Duodenal mucosa (tissue), 2 donors: ENCODE results near the gene HINT3.

Source experiments
- H3K27ac ChIP-seq: one replicate; pipeline ENCODE4 v1.7.0; 2013; ENCODE audit warnings: low read depth, low read length
- H3K27me3 ChIP-seq, 2 donors: one replicate each; pipeline ENCODE4 v1.7.0; 2013; ENCODE audit warnings: low read length in 2 of 2, control low read depth in 1 of 2; ENCODE audit not compliant: insufficient read depth in 2 of 2, control insufficient read depth in 1 of 2
- H3K36me3 ChIP-seq, 2 donors: one replicate each; pipeline ENCODE4 v1.7.0; 2013; ENCODE audit warnings: low read length in 2 of 2, control low read depth in 1 of 2; ENCODE audit not compliant: insufficient read depth in 2 of 2, control insufficient read depth in 1 of 2
- H3K4me1 ChIP-seq, 2 donors: one replicate each; pipeline ENCODE4 v1.7.0; 2013; ENCODE audit warnings: low read length in 2 of 2, control low read depth in 1 of 2; ENCODE audit not compliant: insufficient read depth in 2 of 2, control insufficient read depth in 1 of 2
- H3K4me3 ChIP-seq, 2 donors: one replicate each; pipeline ENCODE4 v1.7.0; 2013; ENCODE audit warnings: low read length in 2 of 2, low read depth in 1 of 2
- H3K9ac ChIP-seq, 2 donors: one replicate each; pipeline ENCODE4 v1.7.0; 2013; ENCODE audit warnings: low read length in 2 of 2, low read depth in 1 of 2
- H3K9me3 ChIP-seq, 2 donors: one replicate each; pipeline ENCODE4 v1.7.0; 2013; ENCODE audit warnings: low read length in 2 of 2, control low read depth in 1 of 2; ENCODE audit not compliant: control insufficient read depth in 1 of 2

The HINT3 gene

DNA sequence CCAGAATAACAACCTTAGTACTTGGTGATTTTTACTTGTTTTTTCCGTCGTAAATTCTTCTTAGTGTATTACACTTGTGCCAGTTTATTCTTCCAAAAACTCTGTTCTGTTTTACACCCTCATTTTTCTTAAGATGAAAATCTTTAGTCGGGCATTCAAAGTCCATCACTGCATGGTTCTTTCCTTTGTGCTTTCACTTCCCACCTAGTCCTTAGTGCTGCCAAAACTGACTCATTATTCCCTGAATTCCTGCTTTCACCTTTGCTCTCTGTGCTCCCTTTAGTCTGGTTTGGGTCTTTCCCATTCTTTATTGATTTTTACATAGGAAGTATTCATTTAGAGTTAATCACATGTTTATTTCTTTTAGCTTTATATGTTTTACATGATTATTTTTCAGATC is 33.1 kb downstream of the HINT3 start:
- Histone ChIP-seq H3K36me3 (no peaks in the 10 kb centered on the region), H3K9ac (no peak overlapping the region), H3K4me3 (peak overlapping the region; percentile 13 to 26), H3K27ac (no peak overlapping the region), H3K9me3 (no peaks in the 10 kb centered on the region), H3K4me1 (peaks cover 21 to 64% of the 10 kb centered on the region in 2 donors), H3K27me3 (no peaks in the 10 kb centered on the region)

DNA sequence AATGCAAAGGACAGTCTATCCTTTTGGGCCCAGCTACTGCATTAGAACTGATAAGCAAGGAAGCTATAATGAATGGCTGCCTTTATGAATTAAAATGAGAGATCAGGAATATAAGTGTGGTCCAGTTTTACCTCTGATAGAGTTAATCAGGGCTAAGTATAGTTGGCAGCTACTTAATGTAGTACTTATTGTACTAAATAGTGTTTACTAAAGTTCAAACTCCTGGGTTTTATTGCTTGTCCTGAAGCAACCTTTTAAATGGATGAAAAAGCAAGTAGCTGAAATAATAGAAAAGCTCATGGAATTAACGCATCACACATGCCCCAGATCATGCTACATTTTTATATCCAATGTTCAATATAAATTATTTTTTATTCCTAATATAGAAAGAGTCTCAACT is 35.1 kb downstream of the HINT3 start:
- H3K9ac ChIP-seq, result no peak overlapping the region
- H3K4me1 ChIP-seq, result peaks cover 20 to 53% of the 10 kb centered on the region in 2 donors
- H3K27me3 ChIP-seq, result no peaks in the 10 kb centered on the region
- H3K4me3 ChIP-seq, result no peak overlapping the region
- H3K36me3 ChIP-seq, result no peaks in the 10 kb centered on the region
- no peak overlapping the region for H3K27ac ChIP-seq
- no peaks in the 10 kb centered on the region for H3K9me3 ChIP-seq

DNA sequence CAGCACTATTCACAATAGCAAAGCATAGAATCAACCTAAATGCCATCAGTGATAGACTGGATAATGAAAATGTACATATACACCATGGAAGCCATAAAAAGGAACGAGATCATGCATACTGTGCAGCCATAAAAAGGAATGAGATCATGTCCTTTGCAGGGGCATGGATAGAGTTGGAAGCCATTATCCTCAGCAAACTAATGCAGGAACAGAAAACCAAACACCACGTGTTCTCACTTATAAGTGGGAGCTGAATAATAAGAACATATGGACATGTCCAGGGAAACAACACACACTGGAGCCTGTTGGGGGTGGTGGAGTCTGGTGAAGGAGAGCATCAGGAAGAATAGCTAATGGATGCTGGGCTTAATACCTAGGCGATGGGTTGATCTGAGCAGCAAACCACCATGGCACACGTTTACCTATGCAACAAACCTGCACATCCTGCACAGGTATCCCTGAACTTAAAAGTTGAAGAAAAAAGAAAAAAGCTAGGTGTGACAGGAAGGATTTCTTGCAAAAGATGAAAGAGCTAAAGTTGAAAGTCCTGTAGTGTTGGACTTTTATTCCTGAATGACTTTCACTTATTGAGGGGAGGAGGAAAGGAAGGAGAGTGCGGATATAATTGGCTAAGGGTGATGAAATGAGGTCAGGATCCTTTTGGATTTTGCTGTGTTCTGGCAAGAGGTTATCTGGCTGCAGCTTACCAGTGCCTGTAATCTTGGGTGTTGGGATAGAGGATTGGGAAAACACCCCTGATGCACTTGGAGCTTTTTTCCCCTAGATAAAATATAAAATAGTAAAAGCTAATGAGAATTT is 38.3 kb downstream of the HINT3 start:
- Histone ChIP-seq H3K4me1 (peaks cover 20 to 26% of the 10 kb centered on the region in 2 donors), H3K36me3 (peaks cover 6 to 20% of the 10 kb centered on the region in 2 donors), H3K9ac (no peak overlapping the region), H3K27me3 (no peaks in the 10 kb centered on the region), H3K27ac (no peak overlapping the region), H3K4me3 (no peak overlapping the region), H3K9me3 (no peaks in the 10 kb centered on the region)

DNA sequence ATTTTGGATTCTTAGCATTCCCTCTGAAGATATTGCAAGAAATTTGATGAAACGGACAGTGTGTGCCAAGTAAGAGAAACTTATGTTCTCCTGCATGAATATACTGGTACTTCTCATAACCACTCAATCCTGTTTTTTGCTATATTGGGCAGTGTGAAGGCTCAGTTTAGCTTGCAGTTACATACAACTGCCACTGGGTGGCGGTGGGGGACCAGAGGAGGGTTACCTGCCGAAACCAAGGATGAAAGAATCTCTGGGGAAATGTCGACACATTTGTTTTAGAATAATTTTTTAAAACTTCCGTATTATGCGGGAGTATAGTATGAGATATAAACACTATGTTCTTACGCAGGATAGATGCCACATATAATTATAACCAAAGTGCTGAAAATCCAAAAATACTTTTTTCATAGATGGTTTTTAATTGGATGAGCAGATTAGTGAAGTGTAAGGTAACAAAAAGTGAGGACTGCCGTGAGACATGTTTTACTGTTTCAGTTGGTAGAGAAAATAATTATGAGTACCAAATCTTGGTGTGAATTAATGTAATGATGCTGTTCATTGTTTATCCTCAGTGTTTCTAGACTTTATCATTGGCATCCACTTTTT is 39.5 kb downstream of the HINT3 start:
- no peak overlapping the region for H3K4me3 ChIP-seq

DNA sequence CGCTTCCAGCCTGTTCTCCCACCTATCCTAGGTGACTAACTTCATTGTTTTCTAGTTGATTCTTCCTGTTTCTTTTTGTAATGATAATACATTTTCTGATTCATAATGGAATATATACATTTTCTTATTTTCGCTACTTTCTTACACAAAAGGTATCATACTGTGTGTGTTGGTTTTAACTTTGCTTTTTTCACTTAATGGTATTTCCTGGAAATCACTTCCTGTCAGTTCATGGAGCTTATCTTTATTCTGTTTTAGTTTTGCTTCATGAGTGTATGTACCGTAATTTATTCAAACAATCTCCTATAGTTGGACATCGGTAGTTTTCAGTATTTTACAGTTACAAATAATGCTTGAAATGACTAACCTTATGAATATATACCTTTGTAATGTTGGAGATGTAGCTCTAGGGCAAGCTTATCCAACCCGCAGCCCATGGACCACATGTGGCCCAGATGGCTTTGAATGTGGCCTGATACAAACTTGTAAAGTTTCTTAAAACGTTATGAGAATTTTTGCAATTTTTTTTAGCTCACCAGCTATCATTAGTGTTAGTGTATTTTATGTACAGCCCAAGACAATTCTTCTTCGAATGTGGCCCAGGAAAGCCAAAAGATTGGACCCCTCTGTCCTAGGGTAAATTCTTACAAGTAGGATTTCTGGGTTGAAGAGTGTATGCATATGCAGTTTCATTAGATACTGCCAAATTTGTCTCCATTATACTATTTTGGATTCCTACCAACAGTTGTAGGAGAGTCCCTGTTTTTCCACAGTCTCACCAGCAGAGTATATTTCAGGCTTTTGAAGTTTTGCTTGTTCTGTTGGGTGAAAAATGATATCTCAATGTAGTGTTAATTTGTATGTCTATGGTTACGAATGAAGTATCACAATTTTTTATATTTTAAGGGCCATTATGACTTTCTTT is 46.4 kb downstream of the HINT3 start:
- H3K36me3 ChIP-seq, result peaks cover 11 to 59% of the 10 kb centered on the region in 2 donors

More for the DNA sequence above, 39.5 kb downstream of the HINT3 start:
- no peaks in the 10 kb centered on the region for H3K27me3 ChIP-seq
- peaks cover 11 to 31% of the 10 kb centered on the region in 2 donors for H3K36me3 ChIP-seq
- H3K4me1 ChIP-seq, result peaks cover 10 to 18% of the 10 kb centered on the region in 2 donors
- H3K27ac ChIP-seq, result no peak overlapping the region
- H3K9ac ChIP-seq, result no peak overlapping the region
- H3K9me3 ChIP-seq, result no peaks in the 10 kb centered on the region

DNA sequence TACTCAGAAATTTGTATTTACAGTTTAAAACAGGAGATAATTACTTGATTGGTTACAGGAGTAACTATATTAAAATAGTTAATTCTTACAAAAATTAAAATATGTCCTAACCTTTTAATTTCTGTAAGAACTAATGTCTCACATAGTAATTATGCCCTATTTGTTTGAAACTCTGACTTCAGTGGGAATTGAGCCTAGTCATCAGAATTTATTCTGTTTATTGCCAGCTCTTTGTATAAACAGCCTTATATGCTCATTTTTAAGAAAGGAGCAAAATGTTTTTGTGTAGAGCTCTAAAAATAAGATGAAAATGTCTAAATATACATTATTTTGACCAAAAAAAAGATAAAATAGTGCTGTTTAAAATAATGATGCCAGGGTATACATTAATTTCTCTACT is 51.2 kb downstream of the HINT3 start:
- Histone ChIP-seq H3K4me1 (no peaks in the 10 kb centered on the region), H3K27me3 (no peaks in the 10 kb centered on the region), H3K27ac (no peak overlapping the region), H3K4me3 (no peak overlapping the region), H3K36me3 (peaks cover 18 to 61% of the 10 kb centered on the region in 2 donors), H3K9me3 (no peaks in the 10 kb centered on the region), H3K9ac (no peak overlapping the region)

More for the DNA sequence above, 46.4 kb downstream of the HINT3 start:
- no peak overlapping the region for H3K4me3 ChIP-seq
- H3K27ac ChIP-seq, result no peak overlapping the region
- H3K27me3 ChIP-seq, result no peaks in the 10 kb centered on the region
- no peaks in the 10 kb centered on the region for H3K4me1 ChIP-seq
- no peak overlapping the region for H3K9ac ChIP-seq
- H3K9me3 ChIP-seq, result no peaks in the 10 kb centered on the region

DNA sequence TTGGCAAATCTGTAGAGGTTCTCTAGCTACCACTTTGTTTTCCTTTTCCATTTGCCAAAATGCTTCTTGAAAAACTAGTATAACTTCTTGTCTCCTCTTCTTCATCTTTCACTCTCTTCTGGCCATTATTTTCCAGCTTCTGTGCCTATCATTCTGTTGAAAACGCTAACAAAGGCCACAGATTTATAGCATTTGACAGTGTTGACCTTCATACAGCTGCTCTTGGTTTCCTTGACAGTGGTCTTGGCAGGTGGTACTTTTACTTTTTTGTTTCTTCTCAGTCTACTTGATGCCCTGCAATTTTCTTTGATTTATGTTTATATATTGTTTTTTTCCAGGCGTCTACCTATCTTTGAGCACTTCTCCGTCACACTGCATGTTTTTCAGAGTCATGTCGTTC is 53.5 kb downstream of the HINT3 start:
- Histone ChIP-seq H3K27me3 (no peaks in the 10 kb centered on the region), H3K36me3 (peaks cover 22 to 75% of the 10 kb centered on the region in 2 donors)

DNA sequence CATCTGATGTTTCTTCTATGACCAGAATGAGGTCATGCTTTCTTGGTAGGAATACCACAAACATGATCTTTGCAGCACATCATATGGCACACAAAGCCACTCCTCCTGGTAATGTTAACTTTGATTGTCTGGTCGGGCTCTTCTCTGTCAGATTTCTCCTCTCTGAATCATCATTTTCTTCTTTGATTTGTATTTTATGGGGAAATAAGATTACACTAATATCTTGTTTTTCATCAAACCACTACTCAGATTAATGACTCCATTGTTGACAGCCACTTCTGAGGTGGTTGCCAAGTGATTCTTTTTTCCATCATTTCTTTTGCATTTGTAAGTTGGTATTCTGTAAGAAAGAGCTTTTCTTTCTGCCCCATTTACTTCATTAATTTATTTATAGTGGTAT is 59.3 kb downstream of the HINT3 start:
- Histone ChIP-seq H3K9ac (no peak overlapping the region), H3K27me3 (no peaks in the 10 kb centered on the region), H3K36me3 (peaks cover 32 to 71% of the 10 kb centered on the region in 2 donors), H3K4me3 (no peak overlapping the region), H3K27ac (no peak overlapping the region), H3K9me3 (no peaks in the 10 kb centered on the region), H3K4me1 (no peaks in the 10 kb centered on the region)

More for the DNA sequence above, 53.5 kb downstream of the HINT3 start:
- no peak overlapping the region for H3K4me3 ChIP-seq
- H3K9ac ChIP-seq, result no peak overlapping the region
- H3K4me1 ChIP-seq, result no peaks in the 10 kb centered on the region
- H3K9me3 ChIP-seq, result no peaks in the 10 kb centered on the region
- no peak overlapping the region for H3K27ac ChIP-seq

DNA sequence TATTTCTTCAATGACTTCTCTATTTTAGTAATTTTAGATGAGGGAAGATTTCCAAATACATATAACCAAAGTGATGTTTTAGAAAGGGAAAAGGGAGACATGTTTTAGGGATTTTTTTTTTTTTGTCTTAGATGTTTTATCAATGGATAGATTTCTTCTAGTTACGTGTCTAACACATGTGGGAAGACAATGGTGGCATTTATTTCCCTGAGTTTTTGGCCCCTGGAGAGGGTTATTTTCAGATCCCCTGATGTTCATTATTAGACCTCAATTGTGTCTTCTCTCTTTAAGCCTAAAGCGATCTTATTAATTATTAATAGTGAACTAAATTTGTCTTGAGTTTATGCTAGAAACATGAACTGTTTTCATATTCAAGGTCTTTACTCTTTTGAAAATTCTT is 60.0 kb downstream of the HINT3 start:
- Histone ChIP-seq H3K27ac (no peak overlapping the region), H3K4me3 (no peak overlapping the region), H3K36me3 (peaks cover 30 to 71% of the 10 kb centered on the region in 2 donors), H3K9me3 (no peaks in the 10 kb centered on the region), H3K27me3 (no peaks in the 10 kb centered on the region), H3K4me1 (no peaks in the 10 kb centered on the region), H3K9ac (no peak overlapping the region)

DNA sequence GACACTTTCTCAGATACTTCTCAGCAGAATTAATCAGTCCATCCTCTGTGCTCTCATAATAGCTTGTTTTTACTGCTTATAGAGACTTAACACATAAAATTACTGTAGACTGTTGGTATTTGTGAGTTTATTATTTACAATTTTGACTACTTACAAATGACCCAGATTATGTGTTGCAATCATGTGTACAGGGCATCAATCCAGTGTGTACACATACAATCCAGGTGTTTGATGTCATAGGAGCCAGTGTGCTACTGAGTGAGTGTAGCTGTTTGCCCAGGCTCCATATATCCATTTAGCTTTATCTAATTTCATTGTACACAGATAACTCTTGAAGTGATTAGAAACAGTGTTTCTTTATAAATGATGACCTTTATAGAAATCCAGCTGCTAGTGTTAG is 61.1 kb downstream of the HINT3 start:
- Histone ChIP-seq H3K4me1 (no peaks in the 10 kb centered on the region), H3K9ac (no peak overlapping the region), H3K4me3 (no peak overlapping the region), H3K27me3 (no peaks in the 10 kb centered on the region), H3K27ac (no peak overlapping the region), H3K9me3 (no peaks in the 10 kb centered on the region), H3K36me3 (peaks cover 24 to 69% of the 10 kb centered on the region in 2 donors)
